H1 (cell line): ENCODE results near the gene SHCBP1. TPM values are rescaled to one million over a fixed set of nuclear protein-coding genes. Genes with fewer than 3 reads are reported as not detected.

Experiments
- CTCF ChIA-PET: fragments of 300-600 bp; sonication (Branson Sonifier 250); formaldehyde crosslinking; loops from one replicate; lab custom pipeline; 2021; ENCODE audit not compliant: partially characterized antibody; lab: Charles Lee
- POLR2A ChIA-PET: fragments of 300-600 bp; sonication (Branson Sonifier 250); formaldehyde crosslinking; loops from one replicate; lab custom pipeline; 2021; ENCODE audit warnings: inconsistent platforms; ENCODE audit not compliant: partially characterized antibody; lab: Charles Lee
- DNase-seq, 2 experiments: peaks; one replicate each; pipeline versions ENCODE4 v3.0.0 to v3.0.0-alpha.2; 2010 to 2022; ENCODE audit warnings: low spot score in 2 of 2, low read depth in 1 of 2, mixed read lengths in 1 of 2
- FAIRE-seq: peaks from 2 replicates; lab custom pipeline; 2011; peaks lifted over from hg19 to GRCh38; lab: Jason Lieb, UNC
- H2AFZ ChIP-seq: 2 replicates; pipeline ENCODE4 v1.8.1; 2012; ENCODE audit warnings: low read length, inconsistent platforms
- H2AK5ac ChIP-seq: 2 replicates; pipeline ENCODE4 v1.6.1; 2013; ENCODE audit warnings: low read depth, low read length
- H2BK120ac ChIP-seq: replicated peaks from 2 replicates; pipeline ENCODE3; 2013; ENCODE audit warnings: low read depth, low read length, inconsistent platforms
- H2BK12ac ChIP-seq: 2 replicates; pipeline ENCODE4 v1.6.1; 2013; ENCODE audit warnings: low read depth, low read length
- H2BK15ac ChIP-seq: 2 replicates; pipeline ENCODE4 v1.6.1; 2013; ENCODE audit warnings: low read length
- H2BK20ac ChIP-seq: 2 replicates; pipeline ENCODE4 v1.6.1; 2013; ENCODE audit warnings: low read length
- H2BK5ac ChIP-seq: 2 replicates; pipeline ENCODE4 v1.6.1; 2013; ENCODE audit warnings: low read depth, low read length
- H3K14ac ChIP-seq: 2 replicates; pipeline ENCODE4 v1.6.1; 2013; ENCODE audit warnings: inconsistent platforms; ENCODE audit not compliant: insufficient read length
- H3K18ac ChIP-seq: 2 replicates; pipeline ENCODE4 v1.6.1; 2013; ENCODE audit warnings: low read length; ENCODE audit errors: extremely low read depth
- H3K23ac ChIP-seq: 2 replicates; pipeline ENCODE4 v1.6.1; 2013; ENCODE audit warnings: inconsistent platforms; ENCODE audit not compliant: insufficient read length
- H3K23me2 ChIP-seq: 2 replicates; pipeline ENCODE4 v1.6.1; 2013; ENCODE audit warnings: low read depth, low read length
- H3K27ac ChIP-seq: 2 replicates; pipeline ENCODE4 v1.6.1; 2011; ENCODE audit warnings: low read depth, low read length, inconsistent platforms
- H3K27me3 ChIP-seq, 4 experiments: replicated peaks in 1 of 4; 1 replicate in 1 of 4; 2 replicates in 3 of 4; pipeline versions ENCODE4 v1.6.1 to v1.8.1; 2011 to 2013; ENCODE audit warnings: low read length in 3 of 4, mild to moderate bottlenecking in 3 of 4, inconsistent platforms in 2 of 4, mixed read lengths in 2 of 4, moderate library complexity in 1 of 4; ENCODE audit not compliant: control insufficient read depth in 3 of 4, insufficient read depth in 3 of 4; ENCODE audit errors: extremely low read depth in 1 of 4
- H3K36me3 ChIP-seq, 4 experiments: 2 replicates each; pipeline versions ENCODE4 v1.6.1 to v1.8.1; 2011 to 2013; ENCODE audit warnings: mild to moderate bottlenecking in 4 of 4, low read length in 3 of 4, moderate library complexity in 2 of 4, control low read depth in 1 of 4, inconsistent platforms in 1 of 4; ENCODE audit not compliant: insufficient read depth in 4 of 4, control insufficient read depth in 2 of 4
- H3K4ac ChIP-seq: replicated peaks from 2 replicates; pipeline ENCODE3; 2013; ENCODE audit warnings: low read length, low read depth, mixed read lengths, inconsistent platforms; ENCODE audit not compliant: insufficient read length
- H3K4me1 ChIP-seq, 4 experiments: replicated peaks in 1 of 4; 1 replicate in 1 of 4; 2 replicates in 3 of 4; pipeline versions ENCODE4 v1.6.1 to v1.8.1; 2011 to 2013; ENCODE audit warnings: low read length in 3 of 4, inconsistent platforms in 2 of 4, mixed read lengths in 1 of 4; ENCODE audit not compliant: insufficient read depth in 4 of 4, control insufficient read depth in 3 of 4
- H3K4me2 ChIP-seq, 2 experiments: 2 replicates each; pipeline versions ENCODE4 v1.6.1 to v1.8.1; 2011 to 2013; ENCODE audit warnings: low read depth in 2 of 2, low read length in 2 of 2, control low read depth in 1 of 2, inconsistent platforms in 1 of 2, mild to moderate bottlenecking in 1 of 2; ENCODE audit not compliant: insufficient read depth in 1 of 2
- H3K4me3 ChIP-seq, 4 experiments: fragments of 200-600, 300-600 bp in 1 of 4; sonication (generic), shearing (Covaris generic), sonication (Bioruptor Twin) in 1 of 4; 2 replicates each; pipeline versions ENCODE4 v1.5.1 to v1.8.1; 2011 to 2016; ENCODE audit warnings: low read length in 4 of 4, low read depth in 3 of 4, control low read depth in 2 of 4, inconsistent platforms in 2 of 4, mild to moderate bottlenecking in 2 of 4, mixed read lengths in 1 of 4, moderate library complexity in 1 of 4; ENCODE audit not compliant: insufficient read depth in 2 of 4; ENCODE audit errors: extremely low read depth in 1 of 4
- H3K56ac ChIP-seq: replicated peaks from 2 replicates; pipeline ENCODE3; 2013; ENCODE audit warnings: low read depth, mild to moderate bottlenecking, mixed read lengths, low read length, inconsistent platforms; ENCODE audit not compliant: insufficient read length
- H3K79me1 ChIP-seq: 2 replicates; pipeline ENCODE4 v1.6.1; 2013; ENCODE audit warnings: low read depth, low read length, control low read depth
- H3K79me2 ChIP-seq, 2 experiments: 2 replicates each; pipeline versions ENCODE4 v1.6.1 to v1.8.1; 2012 to 2013; ENCODE audit warnings: low read length in 2 of 2, mild to moderate bottlenecking in 2 of 2, inconsistent platforms in 1 of 2; ENCODE audit not compliant: insufficient read depth in 2 of 2, control insufficient read depth in 1 of 2
- H3K9ac ChIP-seq, 4 experiments: replicated peaks in 1 of 4; 1 replicate in 1 of 4; 2 replicates in 3 of 4; pipeline versions ENCODE4 v1.6.1 to v1.8.1; 2011 to 2013; ENCODE audit warnings: low read depth in 3 of 4, low read length in 3 of 4, control low read depth in 2 of 4, mild to moderate bottlenecking in 2 of 4, moderate library complexity in 2 of 4, inconsistent platforms in 1 of 4; ENCODE audit errors: extremely low read depth in 1 of 4
- H3K9me3 ChIP-seq, 2 experiments: 2 replicates each; pipeline versions ENCODE4 v1.6.1 to v1.8.1; 2012 to 2013; ENCODE audit warnings: mild to moderate bottlenecking in 2 of 2, moderate library complexity in 2 of 2, control low read depth in 1 of 2, inconsistent platforms in 1 of 2, low read depth in 1 of 2, low read length in 1 of 2, mixed read lengths in 1 of 2; ENCODE audit not compliant: insufficient read depth in 2 of 2
- H4K20me1 ChIP-seq, 2 experiments: replicated peaks in 1 of 2; 2 replicates each; pipeline versions ENCODE3 to v1.8.1; 2011 to 2013; ENCODE audit warnings: inconsistent platforms in 2 of 2, low read length in 2 of 2, mild to moderate bottlenecking in 1 of 2; ENCODE audit not compliant: insufficient read depth in 2 of 2, control insufficient read depth in 1 of 2
- H4K5ac ChIP-seq: 2 replicates; pipeline ENCODE4 v1.6.1; 2013; ENCODE audit warnings: low read length, low read depth, mixed read lengths, inconsistent platforms; ENCODE audit not compliant: insufficient read length
- H4K8ac ChIP-seq: 2 replicates; pipeline ENCODE4 v1.8.0; 2013; ENCODE audit warnings: mild to moderate bottlenecking, moderate library complexity, low read length, inconsistent platforms; ENCODE audit not compliant: insufficient read depth; ENCODE audit errors: extremely low read depth
- H4K91ac ChIP-seq: replicated peaks from 2 replicates; pipeline ENCODE3; 2013; ENCODE audit warnings: low read length, mixed read lengths, inconsistent platforms; ENCODE audit not compliant: insufficient read length
- HDAC2 ChIP-seq, 2 experiments: fragments of 300-600 bp in 1 of 2; sonication (generic) in 1 of 2; IDR thresholded peaks; 2 replicates each; pipeline ENCODE4 v1.6.1; 2011 to 2012; ENCODE audit warnings: low read depth in 2 of 2, low read length in 2 of 2, mild to moderate bottlenecking in 2 of 2, moderate library complexity in 2 of 2, borderline replicate concordance in 1 of 2, inconsistent platforms in 1 of 2
- POLR2A ChIP-seq, 2 experiments: IDR thresholded peaks; 1 replicate in 1 of 2; 2 replicates in 1 of 2; pipeline ENCODE4 v1.6.1; 2011; ENCODE audit warnings: low read depth in 2 of 2, low read length in 2 of 2, mild to moderate bottlenecking in 2 of 2; ENCODE audit errors: control extremely low read depth in 1 of 2
- polyA plus RNA-seq, 7 experiments: library from polyadenylated mRNA; depleted of rRNA in 3 of 7; stranded (reverse) in 5 of 7; unstranded in 2 of 7; fragments of >200 nt in 5 of 7; fragments of 200-250 nt in 2 of 7; gene quantifications; 1 replicate in 5 of 7; 2 replicates in 1 of 7; 4 replicates in 1 of 7; pipeline versions ENCODE4 v1.2.1 to v1.2.3, GENCODE V29; 2011 to 2013; ENCODE audit warnings: missing spikeins in 2 of 7, mixed read lengths in 2 of 7
- total RNA-seq: library from RNA; stranded (reverse); fragmentation: NEBNext Ultra II Directional; extraction: Animal tissue kit (Norgen Biotek cat#: 25700); gene quantifications from 2 replicates; pipeline ENCODE4 v1.2.1, GENCODE V29; 2021

The SHCBP1 gene
- total and polyA plus RNA-seq, 2 of the 8 experiments (the other 6 are each of a cell fraction or from before 2014, with no cell fraction given): 5.7 to 14.8 TPM

GRCh38 chr16:46586011-46586577 is 35.1 kb downstream of the SHCBP1 start:
- H3K27ac ChIP-seq: no peak overlapping the region
- H3K27me3 ChIP-seq: no peaks in the 10 kb centered on the region
- no peak overlapping the region for H3K4me2 ChIP-seq
- no peak overlapping the region for H3K56ac ChIP-seq
- no peak overlapping the region for H2BK5ac ChIP-seq
- no peak overlapping the region for H2BK12ac ChIP-seq
- no peak overlapping the region for H3K4ac ChIP-seq
- H2BK20ac ChIP-seq: no peak overlapping the region
- H3K14ac ChIP-seq: no peak overlapping the region
- H4K8ac ChIP-seq: no peak overlapping the region
- no peak overlapping the region for H3K9ac ChIP-seq
- H2AK5ac ChIP-seq: no peak overlapping the region
- peaks cover 6 to 25% (median 14%) of the 10 kb centered on the region in 4 experiments for H3K36me3 ChIP-seq
- H2AFZ ChIP-seq: no peak overlapping the region
- no peak overlapping the region for H4K5ac ChIP-seq
- TF ChIP-seq HDAC2 (IDR thresholded peaks at IDR 0.05; ENCODE audit: borderline replicate concordance in 1 of 2, low read depth in 2 of 2, low read length in 2 of 2) (no peak), POLR2A (IDR thresholded peaks at IDR 0.05; ENCODE audit: control extremely low read depth in 1 of 2, low read depth in 2 of 2, low read length in 2 of 2) (no peak)
- DNase-seq (no peak), FAIRE-seq (no peak)
- H2BK15ac ChIP-seq: no peak overlapping the region
- H3K4me3 ChIP-seq: no peak overlapping the region
- H4K91ac ChIP-seq: no peak overlapping the region
- no peaks in the 10 kb centered on the region; the same call in 1 of the 2 replicates for H3K23me2 ChIP-seq
- no peaks in the 10 kb centered on the region for H4K20me1 ChIP-seq
- ChIA-PET POLR2A (no interaction called here), CTCF (interaction anchor here (1.2 kb wide), 1 partner anchor 44 kb away, joined by 3 read pairs; no protein-coding TSS in a partner anchor)
- peaks cover 4% of the 10 kb centered on the region for H3K79me1 ChIP-seq
- H3K23ac ChIP-seq: no peak overlapping the region
- H3K4me1 ChIP-seq: no peaks in the 10 kb centered on the region
- no peak overlapping the region for H2BK120ac ChIP-seq
- H3K79me2 ChIP-seq: peaks cover 0 to 19% of the 10 kb centered on the region in 2 experiments; a peak in 1 of 4 replicates
- H3K9me3 ChIP-seq: no peaks in the 10 kb centered on the region
- no peak overlapping the region for H3K18ac ChIP-seq
